Activated CD8-positive, alpha-beta memory T cell treated with anti-CD3 and anti-CD28 coated beads for 4 hours (primary cell): ENCODE measurements around the gene EIF2B4.

Source experiments
- DNase-seq, 2 donors: peaks; one replicate each; pipeline ENCODE4 v3.0.0-alpha.2; 2020; ENCODE audit warnings: low read depth in 2 of 2

The EIF2B4 gene

GRCh38 chr2:27370026-27370815, at the start of gene EIF2B4, which contains the start of gene SNX17:
Gene EIF2B4 (minus strand): TSS chr2:27370338. CDS start chr2:27370314, 24 bp downstream.
Gene SNX17 (plus strand): TSS chr2:27370616. CDS start chr2:27370744, 128 bp downstream.
- peak; percentile 98 for DNase-seq

DNA sequence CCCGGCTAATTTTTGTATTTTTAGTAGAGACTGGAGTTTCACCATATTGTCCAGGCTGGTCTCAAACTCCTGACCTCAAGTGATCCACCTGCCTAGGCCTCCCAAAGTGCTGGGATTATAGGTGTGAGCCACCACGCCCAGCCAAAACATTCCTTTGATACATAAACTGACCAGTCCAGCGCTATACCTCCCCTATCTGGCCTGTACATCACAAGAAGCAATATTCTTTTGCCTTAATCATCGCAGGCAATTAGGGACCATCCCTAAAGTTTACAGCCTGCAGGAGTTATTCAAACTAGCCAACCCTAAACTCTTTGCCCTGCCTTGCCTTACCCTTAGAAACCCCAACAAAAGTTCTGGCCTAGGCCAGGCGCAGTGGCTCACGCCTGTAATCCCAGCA, 46.0 kb upstream of the EIF2B4 start:
- DNase-seq, result no peak

- DNase-seq, result no peak
These were observed 42.4 kb upstream of the EIF2B4 start for GRCh38 chr2:27412419-27413152.

- peak; percentile 91 to 92 for DNase-seq
These were observed 39.4 kb upstream of the EIF2B4 start, which contains the start of gene PPM1G for GRCh38 chr2:27409321-27410073. Gene PPM1G (minus strand): TSS chr2:27409591. CDS start chr2:27409422, 169 bp downstream.

DNA sequence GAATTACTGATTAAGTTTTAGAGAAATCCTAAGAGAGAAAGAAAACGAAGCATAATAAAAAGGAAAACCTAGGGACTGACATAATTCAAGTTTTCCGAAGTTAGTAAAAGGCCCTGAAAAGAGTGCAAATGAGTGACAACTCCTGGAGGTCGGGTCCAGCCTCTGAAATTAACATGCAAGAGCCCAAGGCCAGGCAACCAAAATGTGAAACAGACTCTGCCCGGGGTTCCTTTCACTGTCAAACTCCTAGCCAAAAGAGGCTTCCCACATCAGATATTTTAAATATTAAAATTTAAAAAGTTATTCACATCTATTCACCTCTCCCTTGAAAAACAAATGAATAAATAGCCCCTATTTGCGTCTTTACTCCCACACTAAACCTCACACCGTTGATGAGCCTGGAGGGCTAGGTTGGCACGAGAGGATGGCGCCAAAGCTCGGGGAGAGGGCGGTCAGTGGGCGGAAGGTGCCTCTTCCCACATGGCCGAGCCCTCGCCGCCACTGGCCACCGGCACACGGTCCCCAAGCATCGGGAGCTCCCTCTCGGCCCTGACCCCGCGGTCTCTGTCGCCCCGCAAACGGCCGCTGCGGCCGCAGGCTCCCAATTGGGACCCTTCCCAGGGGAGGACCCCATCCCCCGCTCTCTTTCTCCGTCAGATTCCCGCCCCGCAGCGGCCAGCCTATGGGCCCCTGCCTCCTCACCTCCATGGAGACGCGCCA, 38.6 kb upstream of the EIF2B4 start:
- DNase-seq, result no peak

DNA sequence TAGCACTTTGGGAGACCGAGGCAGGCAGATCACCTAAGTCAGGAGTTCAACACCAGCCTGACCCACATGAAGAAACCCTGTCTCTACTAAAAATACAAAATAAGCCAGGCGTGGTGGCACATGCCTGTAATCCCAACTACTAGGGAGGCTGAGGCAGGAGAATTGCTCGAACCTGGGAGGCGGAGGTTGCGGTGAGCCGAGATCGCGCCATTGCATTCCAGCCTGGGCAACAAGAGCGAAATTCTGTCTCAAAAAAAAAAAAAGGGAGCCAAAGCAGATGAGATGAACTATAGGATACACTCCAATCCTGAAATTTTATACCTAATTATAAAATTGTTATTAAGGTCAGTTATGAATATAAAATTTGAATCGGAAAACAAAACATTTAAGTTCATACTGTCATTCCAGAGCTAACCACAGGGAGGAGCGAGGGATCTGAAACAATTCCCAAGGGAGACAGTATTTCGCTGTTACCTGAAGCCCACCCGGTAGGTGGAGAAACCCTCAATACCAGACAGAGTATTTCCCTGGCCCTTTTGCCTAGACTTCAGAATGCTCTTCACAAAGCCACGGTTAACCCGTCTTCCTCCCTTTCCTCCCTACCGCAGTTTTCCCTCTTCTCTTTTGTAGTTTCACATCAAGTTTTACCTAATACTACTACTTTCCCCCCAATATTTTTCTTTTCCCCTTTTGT, 37.8 kb upstream of the EIF2B4 start:
- no peak for DNase-seq

DNA sequence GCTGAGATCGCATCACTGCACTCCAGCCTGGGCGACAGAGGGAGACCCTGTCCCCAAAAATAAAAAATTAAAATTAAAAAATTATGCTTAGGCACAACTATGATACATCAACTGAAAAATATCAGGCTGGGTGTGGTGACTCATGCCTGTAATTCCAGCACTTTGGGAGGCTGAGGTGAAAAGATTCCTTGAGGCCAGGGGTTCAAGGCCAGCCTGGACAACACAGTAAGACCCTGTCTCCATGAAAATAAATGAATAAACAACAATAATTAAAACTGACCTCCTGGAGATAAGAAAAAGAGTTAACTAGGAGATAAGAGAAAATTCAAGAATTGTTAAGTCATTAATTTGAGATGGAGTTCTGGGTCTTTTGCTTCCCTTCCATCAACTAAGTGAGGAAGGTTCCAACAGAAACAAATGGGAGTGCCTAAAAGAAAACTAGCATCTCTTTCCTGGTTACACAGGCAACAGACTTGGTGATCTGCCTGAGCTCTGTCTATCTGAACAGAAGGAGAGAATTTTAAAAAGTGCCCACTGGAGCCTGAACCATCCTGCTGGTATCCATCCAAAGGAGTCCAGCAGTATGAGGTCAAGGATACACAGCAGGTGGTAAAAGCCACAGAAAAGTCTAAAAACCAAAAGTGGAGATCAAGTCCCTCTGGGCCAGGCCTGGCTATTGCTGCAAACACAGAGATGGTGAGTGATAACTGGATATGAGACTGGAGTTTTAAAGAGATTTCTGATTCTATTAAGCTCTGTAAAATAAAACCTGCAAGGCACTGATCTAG, 30.4 kb upstream of the EIF2B4 start:
- no peak for DNase-seq

DNA sequence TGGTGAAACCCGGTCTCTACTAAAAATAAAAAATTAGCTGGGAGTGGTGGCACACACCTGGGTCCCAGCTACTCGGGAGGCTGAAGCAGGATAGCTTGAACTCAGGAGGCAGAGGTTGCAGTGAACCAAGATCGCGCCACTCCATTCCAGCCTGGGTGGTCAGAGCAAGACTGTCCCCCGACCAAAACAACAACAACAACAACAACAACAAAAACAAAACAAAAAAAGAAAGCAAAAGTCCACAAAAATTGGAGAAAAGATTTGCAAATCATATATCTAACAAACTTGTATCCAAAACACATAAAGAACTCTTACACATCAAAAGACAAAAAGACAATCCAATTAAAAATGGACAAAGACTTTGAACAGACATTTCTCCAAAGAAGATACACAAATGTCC, 28.8 kb upstream of the EIF2B4 start:
- DNase-seq, result no peak

GRCh38 chr2:27393225-27393624, 23.1 kb upstream of the EIF2B4 start:
- no peak for DNase-seq

- no peak for DNase-seq
These were observed 20.9 kb upstream of the EIF2B4 start for GRCh38 chr2:27390822-27391679.

DNA sequence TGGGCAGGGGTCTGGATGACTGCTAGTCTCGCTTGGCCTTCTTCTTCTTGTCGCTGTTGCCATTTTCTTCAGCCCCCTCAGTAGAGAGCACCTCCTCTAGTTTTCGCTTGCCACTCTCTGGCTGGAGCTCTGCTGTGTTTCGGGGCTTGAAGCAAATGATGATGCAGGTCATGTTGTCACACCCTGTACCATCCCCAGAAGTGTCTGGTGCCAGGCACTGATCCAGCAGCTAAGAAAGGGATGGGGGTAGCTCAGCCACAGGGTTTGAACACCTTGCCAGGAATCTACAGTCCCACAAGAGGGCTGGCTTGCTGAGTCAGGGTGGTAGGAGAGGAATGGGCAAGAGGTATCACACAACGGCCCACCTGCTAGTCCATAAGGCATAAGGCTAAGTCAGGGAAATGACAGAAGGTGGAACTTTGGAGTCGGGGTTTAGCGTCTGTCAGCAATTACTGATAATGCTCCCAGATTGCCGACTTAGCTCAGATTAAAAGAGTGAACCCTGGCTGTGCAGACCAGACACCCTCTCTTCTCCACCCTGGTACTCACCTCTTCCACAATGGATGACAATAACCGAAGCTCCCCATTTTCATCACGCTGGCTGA, 11.5 kb upstream of the EIF2B4 start:
- DNase-seq, result no peak

GRCh38 chr2:27380626-27381545, 10.7 kb upstream of the EIF2B4 start, which contains the start of gene ZNF513:
Gene ZNF513 (minus strand): TSS chr2:27380734. CDS start chr2:27380526, 208 bp downstream.
- peak; percentile 72 to 76 for DNase-seq

DNA sequence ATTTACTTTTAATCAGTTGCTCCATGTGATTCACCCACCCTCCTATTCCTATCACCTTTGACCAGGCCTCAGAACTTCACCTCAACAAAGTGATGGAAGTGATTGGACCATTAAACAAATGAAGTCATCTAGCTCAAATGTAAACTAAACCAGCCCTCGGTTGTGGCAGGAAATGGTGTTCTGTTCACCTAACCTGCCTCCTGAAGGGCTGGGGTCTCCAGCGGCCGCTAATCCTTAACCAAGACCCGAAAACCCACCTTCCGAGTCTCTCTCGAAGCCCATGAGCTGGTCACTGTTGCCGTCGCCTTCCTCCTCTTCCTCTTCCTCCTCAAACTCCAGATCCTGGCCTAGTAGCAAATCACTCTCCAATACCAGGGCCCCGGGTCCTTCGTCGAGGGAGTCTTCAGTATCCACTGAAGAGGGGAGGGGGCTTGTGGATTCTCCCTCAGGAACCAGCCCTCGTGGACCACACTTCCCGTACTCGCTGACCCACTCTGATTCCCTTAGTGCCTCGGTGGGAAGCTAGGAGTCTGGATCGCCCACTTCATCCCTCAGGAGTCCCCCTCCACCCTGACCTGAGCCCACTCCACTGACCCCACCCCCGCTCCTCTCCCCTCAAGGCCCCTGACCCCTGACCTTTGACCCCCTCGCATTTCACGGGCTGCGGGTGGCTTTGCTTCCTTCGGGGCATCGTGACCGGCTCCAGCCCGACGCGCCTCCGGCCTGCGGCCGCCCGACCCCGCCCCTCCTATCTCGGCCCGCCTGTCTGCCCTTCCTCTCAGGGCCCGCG, 9.9 kb upstream of the EIF2B4 start:
- no peak for DNase-seq

DNA sequence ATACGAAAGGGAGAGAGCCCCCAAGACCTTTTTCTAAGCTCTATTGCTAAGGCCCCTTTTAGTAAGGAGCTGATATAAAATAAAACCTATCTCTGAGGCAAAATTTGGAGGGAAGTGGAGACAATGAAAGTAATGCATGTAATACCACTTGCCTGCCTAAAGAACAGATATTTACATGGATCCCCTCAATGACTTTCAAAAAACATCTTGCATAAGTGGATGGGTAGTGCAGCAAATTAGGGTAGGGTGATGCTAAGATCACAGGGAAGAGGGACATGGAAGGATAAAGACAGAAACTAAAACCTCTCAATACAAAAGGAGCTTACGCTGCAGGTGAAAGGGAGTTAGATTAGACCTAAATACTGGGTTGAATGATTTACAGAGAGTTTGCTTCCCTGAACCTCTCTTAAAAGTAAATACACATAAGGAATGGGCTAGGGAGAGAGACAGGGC, 9.3 kb upstream of the EIF2B4 start:
- no peak for DNase-seq

GRCh38 chr2:27378809-27379290, 8.7 kb upstream of the EIF2B4 start:
- no peak for DNase-seq

DNA sequence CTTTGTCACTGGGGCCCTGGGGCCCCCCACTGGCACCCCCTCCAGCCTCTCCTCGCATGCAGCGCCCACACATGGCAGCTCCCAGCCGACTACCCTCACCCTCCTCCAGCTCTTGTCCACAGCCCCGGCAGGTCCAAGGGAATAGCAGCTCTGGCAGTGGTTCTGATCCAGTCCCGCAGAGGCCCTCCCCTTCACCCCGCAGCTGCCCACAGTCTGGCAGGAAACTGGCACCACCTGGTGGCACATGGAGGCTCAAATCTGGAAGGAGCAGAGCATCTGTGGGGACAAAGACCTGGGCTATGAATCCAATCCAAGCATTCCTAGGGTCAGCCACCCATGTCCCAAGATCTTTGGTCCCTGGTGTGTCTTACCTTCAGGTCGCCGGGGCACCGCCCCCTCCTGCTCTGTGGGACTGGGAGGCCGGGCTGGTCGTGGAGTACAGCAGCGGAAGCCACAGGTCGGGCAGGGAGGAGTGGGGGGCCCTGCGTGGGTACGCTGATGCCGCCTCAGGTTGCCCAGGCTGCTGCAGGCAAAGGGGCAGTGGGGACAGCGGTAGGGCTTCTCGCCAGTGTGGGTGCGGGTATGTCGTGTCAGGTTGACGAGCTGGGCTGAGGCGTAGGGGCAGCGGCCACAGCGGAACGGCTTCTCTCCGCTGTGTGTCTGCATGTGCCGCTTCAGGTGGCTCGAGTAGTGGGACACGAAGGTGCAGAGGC, 8.1 kb upstream of the EIF2B4 start:
- no peak for DNase-seq
